PC-9 (cell line): ENCODE results near the gene SCN2B.

Source experiments
- EZH2 ChIP-seq: fragments of 200-600 bp; sonication (generic); IDR thresholded peaks from 2 replicates; pipeline ENCODE4 v1.8.0; 2017; ENCODE audit warnings: antibody characterized with exemption, low read depth
- TF ChIP-seq, protein P1 (sequence below): fragments of 200-600 bp; sonication (generic); conservative IDR thresholded peaks from 2 replicates; pipeline ENCODE4 v1.6.1; 2017; ENCODE audit warnings: mixed run types, antibody characterized with exemption, mild to moderate bottlenecking, moderate library complexity

DNA sequence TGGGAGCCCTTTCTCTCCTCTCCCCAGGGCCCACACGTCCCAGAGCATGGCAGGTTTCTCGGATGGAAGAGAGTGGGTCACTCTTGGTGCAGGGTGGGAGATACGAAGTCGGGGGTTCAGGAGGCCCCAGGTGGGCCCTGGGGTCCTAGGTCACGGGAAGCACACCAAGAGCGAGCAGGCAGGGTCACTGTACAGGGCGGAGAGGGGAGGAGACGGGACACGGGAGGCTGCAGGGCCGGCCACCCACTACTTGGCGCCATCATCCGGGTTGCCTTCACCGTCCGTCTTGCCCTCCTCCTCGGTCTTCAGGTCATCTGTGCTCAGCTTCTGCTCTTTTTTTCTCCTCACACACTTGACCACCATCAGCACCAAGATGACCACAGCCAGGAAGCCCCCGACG is 9.8 kb downstream of the SCN2B start:
- TF ChIP-seq, protein P1, sequence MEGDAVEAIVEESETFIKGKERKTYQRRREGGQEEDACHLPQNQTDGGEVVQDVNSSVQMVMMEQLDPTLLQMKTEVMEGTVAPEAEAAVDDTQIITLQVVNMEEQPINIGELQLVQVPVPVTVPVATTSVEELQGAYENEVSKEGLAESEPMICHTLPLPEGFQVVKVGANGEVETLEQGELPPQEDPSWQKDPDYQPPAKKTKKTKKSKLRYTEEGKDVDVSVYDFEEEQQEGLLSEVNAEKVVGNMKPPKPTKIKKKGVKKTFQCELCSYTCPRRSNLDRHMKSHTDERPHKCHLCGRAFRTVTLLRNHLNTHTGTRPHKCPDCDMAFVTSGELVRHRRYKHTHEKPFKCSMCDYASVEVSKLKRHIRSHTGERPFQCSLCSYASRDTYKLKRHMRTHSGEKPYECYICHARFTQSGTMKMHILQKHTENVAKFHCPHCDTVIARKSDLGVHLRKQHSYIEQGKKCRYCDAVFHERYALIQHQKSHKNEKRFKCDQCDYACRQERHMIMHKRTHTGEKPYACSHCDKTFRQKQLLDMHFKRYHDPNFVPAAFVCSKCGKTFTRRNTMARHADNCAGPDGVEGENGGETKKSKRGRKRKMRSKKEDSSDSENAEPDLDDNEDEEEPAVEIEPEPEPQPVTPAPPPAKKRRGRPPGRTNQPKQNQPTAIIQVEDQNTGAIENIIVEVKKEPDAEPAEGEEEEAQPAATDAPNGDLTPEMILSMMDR = no peak
- TF ChIP-seq EZH2 = no peak
